GM12873 (cell line): ENCODE measurements around the gene IL1RAPL1.

ENCODE experiments used
- TF ChIP-seq, protein P1 (sequence below): IDR thresholded peaks from 2 replicates; pipeline ENCODE4 v1.5.1; 2012; ENCODE audit warnings: low read depth, mild to moderate bottlenecking, moderate library complexity, low read length, control low read depth; ENCODE audit not compliant: insufficient read depth; ENCODE audit errors: missing control alignments

IL1RAPL1 gene

GRCh38 chrX:29744966-29745365, 1157.7 kb downstream of the IL1RAPL1 start:
- TF ChIP-seq, protein P1, sequence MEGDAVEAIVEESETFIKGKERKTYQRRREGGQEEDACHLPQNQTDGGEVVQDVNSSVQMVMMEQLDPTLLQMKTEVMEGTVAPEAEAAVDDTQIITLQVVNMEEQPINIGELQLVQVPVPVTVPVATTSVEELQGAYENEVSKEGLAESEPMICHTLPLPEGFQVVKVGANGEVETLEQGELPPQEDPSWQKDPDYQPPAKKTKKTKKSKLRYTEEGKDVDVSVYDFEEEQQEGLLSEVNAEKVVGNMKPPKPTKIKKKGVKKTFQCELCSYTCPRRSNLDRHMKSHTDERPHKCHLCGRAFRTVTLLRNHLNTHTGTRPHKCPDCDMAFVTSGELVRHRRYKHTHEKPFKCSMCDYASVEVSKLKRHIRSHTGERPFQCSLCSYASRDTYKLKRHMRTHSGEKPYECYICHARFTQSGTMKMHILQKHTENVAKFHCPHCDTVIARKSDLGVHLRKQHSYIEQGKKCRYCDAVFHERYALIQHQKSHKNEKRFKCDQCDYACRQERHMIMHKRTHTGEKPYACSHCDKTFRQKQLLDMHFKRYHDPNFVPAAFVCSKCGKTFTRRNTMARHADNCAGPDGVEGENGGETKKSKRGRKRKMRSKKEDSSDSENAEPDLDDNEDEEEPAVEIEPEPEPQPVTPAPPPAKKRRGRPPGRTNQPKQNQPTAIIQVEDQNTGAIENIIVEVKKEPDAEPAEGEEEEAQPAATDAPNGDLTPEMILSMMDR = no peak

- TF ChIP-seq, protein P1 = no peak
Measured at GRCh38 chrX:29746326-29746725, 1159.1 kb downstream of the IL1RAPL1 start.

DNA sequence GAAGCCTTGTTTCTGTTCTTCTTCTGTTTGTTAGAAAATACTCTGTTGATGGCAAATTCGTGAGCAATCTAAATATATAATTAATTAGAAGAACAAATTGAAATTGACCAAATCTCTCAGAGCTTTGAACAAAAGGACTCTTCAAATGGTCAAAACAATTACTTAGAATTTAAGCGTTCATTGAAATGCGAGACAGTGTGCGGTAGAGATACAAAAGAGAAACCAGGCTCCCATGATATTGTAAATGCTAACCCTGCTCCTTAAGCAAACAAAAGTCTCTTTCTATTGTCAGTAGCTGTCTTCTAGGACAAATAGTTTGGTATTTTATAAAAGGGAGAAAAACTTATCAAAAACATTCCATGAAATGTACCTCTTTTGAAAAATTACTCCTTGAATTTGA, 1174.8 kb downstream of the IL1RAPL1 start:
- TF ChIP-seq, protein P1 = no peak

DNA sequence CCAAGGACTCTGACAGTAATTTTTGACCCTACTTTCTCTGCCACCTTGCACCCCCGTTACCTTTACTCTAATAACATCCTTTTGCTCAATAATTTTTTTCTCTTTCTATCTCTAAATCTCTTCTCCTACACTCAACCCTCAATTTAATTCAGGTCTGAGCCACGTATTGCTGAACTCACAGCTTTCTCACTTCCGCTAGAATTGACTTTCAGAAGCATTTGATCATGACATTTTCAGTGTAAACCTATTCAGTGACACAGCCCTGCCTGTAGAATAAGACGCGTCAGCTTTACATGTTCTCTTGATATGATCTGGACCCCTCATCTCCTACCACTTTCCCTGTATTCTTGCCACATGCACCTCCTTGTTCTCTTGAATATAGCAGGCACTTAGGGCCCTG, 1188.6 kb downstream of the IL1RAPL1 start:
- TF ChIP-seq, protein P1 = no peak

GRCh38 chrX:29787656-29788055, 1200.4 kb downstream of the IL1RAPL1 start:
- TF ChIP-seq, protein P1 = no peak

DNA sequence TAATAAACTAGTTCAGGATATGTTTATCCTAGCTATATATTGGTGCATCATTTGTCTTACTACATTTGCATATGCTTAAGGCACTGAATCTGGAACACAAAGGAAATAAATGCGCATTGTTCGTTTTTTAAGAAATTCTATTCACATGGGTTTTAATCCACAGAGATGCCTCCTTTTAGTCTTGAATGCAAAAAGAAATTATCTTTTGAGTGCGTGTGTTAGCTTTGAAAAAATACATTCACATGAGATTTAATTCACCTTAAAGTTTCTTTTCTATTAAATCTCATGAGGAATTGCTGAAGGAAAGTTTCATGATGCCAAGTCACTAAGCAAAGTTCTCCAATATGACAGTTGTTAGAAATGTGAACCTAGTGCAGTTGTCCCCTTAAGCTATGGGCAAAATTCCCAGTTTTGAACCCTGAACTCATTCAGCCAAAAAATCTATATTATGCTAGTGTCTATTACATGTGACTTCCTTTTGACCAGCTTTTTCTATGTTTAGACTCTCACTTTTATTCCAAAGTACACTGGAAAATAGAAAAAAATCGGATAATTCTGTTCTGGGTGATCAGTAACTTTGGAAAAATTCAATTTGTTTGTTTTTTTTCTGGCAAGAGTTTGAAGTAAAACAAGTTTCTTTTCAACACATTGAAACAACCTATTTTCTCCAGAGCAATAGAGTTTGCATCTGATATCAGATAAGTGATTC, 1201.9 kb downstream of the IL1RAPL1 start:
- TF ChIP-seq, protein P1 = no peak

DNA sequence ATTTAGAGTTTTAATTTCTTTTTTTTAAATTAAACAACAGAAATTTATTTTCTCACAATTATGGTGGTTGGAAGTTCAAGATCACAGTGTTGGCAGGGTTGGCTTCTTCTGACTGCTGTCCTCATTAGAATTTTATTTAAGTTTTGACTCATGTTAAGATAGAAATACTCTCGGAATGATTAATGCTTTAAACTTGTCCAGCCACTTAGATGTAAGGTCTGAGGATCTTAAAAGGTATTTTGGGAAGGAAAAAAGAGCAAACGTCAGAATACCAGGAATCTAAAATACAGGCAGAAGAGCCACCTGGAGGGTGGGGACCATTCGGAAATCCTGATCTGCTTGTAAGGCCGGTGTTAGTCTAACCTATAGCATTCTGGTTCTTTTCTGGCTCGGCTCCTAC, 1205.1 kb downstream of the IL1RAPL1 start:
- TF ChIP-seq, protein P1 = no peak
